ENCODE data around the gene RAC3. TPM values are rescaled to one million over a fixed set of nuclear protein-coding genes. Genes with fewer than 3 reads are reported as not detected.

Gene RAC3
- total RNA-seq, 1 experiment from 2014 or later, result 9.3 TPM

- Mint-ChIP-seq H3K36me3 (ENCODE audit: insufficient read depth, unreplicated experiment) (peaks cover 20% of the 10 kb centered on the region), H3K27me3 (ENCODE audit: unreplicated experiment) (no peaks in the 10 kb centered on the region), H3K4me3 (ENCODE audit: low read depth, unreplicated experiment) (no peak overlapping the region), H3K9me3 (ENCODE audit: low read depth, unreplicated experiment) (no peaks in the 10 kb centered on the region), H3K4me1 (ENCODE audit: low read depth, unreplicated experiment) (no peaks in the 10 kb centered on the region), H3K27ac (ENCODE audit: unreplicated experiment) (no peak overlapping the region)
- CTCF ChIA-PET, result no interaction called here
- intact Hi-C loops (cut with micrococcal nuclease; ENCODE audit: unreplicated experiment), result no loop called here
- no peak for TF ChIP-seq CTCF (IDR thresholded peaks at IDR 0.05; ENCODE audit: unreplicated experiment)
- no peak for DNase-seq
- no TSS peak for BruUV-seq (replicated peaks)
These were observed 19.2 kb upstream of the RAC3 start for GRCh38 chr17:82012261-82012639.

GRCh38 chr17:82012640-82013295 is 18.7 kb upstream of the RAC3 start:
- intact Hi-C loops (cut with micrococcal nuclease; ENCODE audit: unreplicated experiment), result no loop called here
- no peaks in the 10 kb centered on the region for H3K27me3 Mint-ChIP-seq (ENCODE audit: unreplicated experiment)
- H3K4me3 Mint-ChIP-seq (ENCODE audit: low read depth, unreplicated experiment), result no peak overlapping the region
- CTCF ChIA-PET, result no interaction called here
- TF ChIP-seq CTCF (IDR thresholded peaks at IDR 0.05; ENCODE audit: unreplicated experiment), result no peak
- no TSS peak for BruUV-seq (replicated peaks)
- no peaks in the 10 kb centered on the region for H3K9me3 Mint-ChIP-seq (ENCODE audit: low read depth, unreplicated experiment)
- H3K27ac Mint-ChIP-seq (ENCODE audit: unreplicated experiment), result no peak overlapping the region
- H3K36me3 Mint-ChIP-seq (ENCODE audit: insufficient read depth, unreplicated experiment), result peaks cover 21% of the 10 kb centered on the region
- DNase-seq, result no peak
- no peaks in the 10 kb centered on the region for H3K4me1 Mint-ChIP-seq (ENCODE audit: low read depth, unreplicated experiment)

- CTCF ChIA-PET, result no interaction called here
- peaks cover 23% of the 10 kb centered on the region for H3K36me3 Mint-ChIP-seq (ENCODE audit: insufficient read depth, unreplicated experiment)
- H3K4me3 Mint-ChIP-seq (ENCODE audit: low read depth, unreplicated experiment), result no peak overlapping the region
- DNase-seq, result no peak
- H3K27me3 Mint-ChIP-seq (ENCODE audit: unreplicated experiment), result no peaks in the 10 kb centered on the region
- intact Hi-C loops (cut with micrococcal nuclease; ENCODE audit: unreplicated experiment), result no loop called here
- no peaks in the 10 kb centered on the region for H3K4me1 Mint-ChIP-seq (ENCODE audit: low read depth, unreplicated experiment)
- no peaks in the 10 kb centered on the region for H3K9me3 Mint-ChIP-seq (ENCODE audit: low read depth, unreplicated experiment)
- no TSS peak for BruUV-seq (replicated peaks)
- no peak for TF ChIP-seq CTCF (IDR thresholded peaks at IDR 0.05; ENCODE audit: unreplicated experiment)
- no peak overlapping the region for H3K27ac Mint-ChIP-seq (ENCODE audit: unreplicated experiment)
These were observed 18.1 kb upstream of the RAC3 start for GRCh38 chr17:82013341-82013740.

- intact Hi-C loops (cut with micrococcal nuclease; ENCODE audit: unreplicated experiment), result no loop called here
- BruUV-seq (replicated peaks), result no TSS peak
- no peak for TF ChIP-seq CTCF (IDR thresholded peaks at IDR 0.05; ENCODE audit: unreplicated experiment)
- H3K27me3 Mint-ChIP-seq (ENCODE audit: unreplicated experiment), result no peaks in the 10 kb centered on the region
- no peaks in the 10 kb centered on the region for H3K9me3 Mint-ChIP-seq (ENCODE audit: low read depth, unreplicated experiment)
- no peak overlapping the region for H3K4me3 Mint-ChIP-seq (ENCODE audit: low read depth, unreplicated experiment)
- DNase-seq, result no peak
- H3K27ac Mint-ChIP-seq (ENCODE audit: unreplicated experiment), result no peak overlapping the region
- H3K4me1 Mint-ChIP-seq (ENCODE audit: low read depth, unreplicated experiment), result no peaks in the 10 kb centered on the region
- H3K36me3 Mint-ChIP-seq (ENCODE audit: insufficient read depth, unreplicated experiment), result peaks cover 28% of the 10 kb centered on the region
- CTCF ChIA-PET, result no interaction called here
These were observed 17.6 kb upstream of the RAC3 start for GRCh38 chr17:82013772-82014321.

Data from Calu3 (cell line).